DND-41 (cell line): ENCODE measurements around the gene MCTP1.

Source experiments
- CTCF ChIP-seq: IDR thresholded peaks from 2 replicates; pipeline ENCODE4 v1.5.1; 2012; ENCODE audit warnings: borderline replicate concordance, low read length, moderate library complexity, mild to moderate bottlenecking; ENCODE audit not compliant: poor library complexity, severe bottlenecking; ENCODE audit errors: extremely low read depth
- EZH2 ChIP-seq: IDR thresholded peaks from 3 replicates; pipeline ENCODE4 v1.6.1; 2012; ENCODE audit warnings: borderline replicate concordance, low read depth, mild to moderate bottlenecking, moderate library complexity, low read length, inconsistent platforms; ENCODE audit not compliant: severe bottlenecking

- no peak for TF ChIP-seq CTCF
- TF ChIP-seq EZH2 = no peak
These were observed 10.9 kb downstream of the MCTP1 start for GRCh38 chr5:95274011-95274410.
